Right cardiac atrium (tissue), 5 donors: Measurements from ENCODE around the gene HDDC3. TPM values are rescaled to one million over a fixed set of nuclear protein-coding genes. Genes with fewer than 3 reads are reported as not detected.
A peak's percentile ranks its signal among the peaks of the same experiment; 100 is the strongest.

Experiments
- ATAC-seq, 2 donors: fragments of 200-7000 bp; cut with Tn5 transposase; one replicate each; pipeline versions ENCODE4 v1.8.0 to v1.9.1; 2020; ENCODE audit warnings: moderate library complexity in 2 of 2, mild to moderate bottlenecking in 1 of 2
- DNase-seq, 3 donors: peaks; one replicate each; pipeline ENCODE4 v3.0.0-alpha.2; 2020
- H3K27ac ChIP-seq: one replicate; pipeline ENCODE4 v1.5.1; 2013; ENCODE audit warnings: mild to moderate bottlenecking, low read length, control low read depth, moderate library complexity
- H3K27me3 ChIP-seq: one replicate; pipeline ENCODE4 v1.6.1; 2013; ENCODE audit not compliant: control insufficient read depth, insufficient read depth
- H3K4me1 ChIP-seq: one replicate; pipeline ENCODE4 v1.6.1; 2013; ENCODE audit warnings: low read length; ENCODE audit not compliant: control insufficient read depth, insufficient read depth
- H3K4me3 ChIP-seq: one replicate; pipeline ENCODE4 v1.5.1; 2013; ENCODE audit warnings: low read length, control low read depth
- H3K9me3 ChIP-seq: one replicate; pipeline ENCODE4 v1.6.1; 2013; ENCODE audit warnings: low read length; ENCODE audit not compliant: control insufficient read depth
- whole genome bisulfite sequencing: extraction: QIAGEN DNeasy Blood & Tissue Kit; methylation state at CpG from one replicate; pipeline ENCODE4 v1.1.7; 2013; 5-methylcytosine and 5-hydroxymethylcytosine counted together
- intact Hi-C, 4 donors: fragments of 100-400 bp; cut with DNase I; formaldehyde crosslinking; loops; one replicate each; pipeline versions ENCODE4 v1.11.0 to v1.14.0; 2022 to 2023
- polyA plus RNA-seq: library from polyadenylated mRNA; stranded (reverse); fragments of 200-250 nt; gene quantifications from one replicate; pipeline ENCODE4 v1.2.3, GENCODE V29; 2013
- total RNA-seq, 4 donors: library from RNA; stranded (reverse); fragmentation: NEBNext Ultra II Directional; extraction: Animal tissue kit (Norgen Biotek cat#: 25700); gene quantifications; one replicate each; pipeline ENCODE4 v1.2.1, GENCODE V29; 2021
- donor health status: healthy with polysubstance abuse.
- donor health status: DM: no; HTN: yes; CAD: no.
- donor health status: DM: no; HTN: no; CAD: no.
- donor health status: DM: no; HTN: yes; CAD: no; lungs with severe emphysema.
- donor health status: DM: yes; HTN: yes; CAD: no.

The HDDC3 gene
- total and polyA plus RNA-seq, 5 donors, result 13.5 to 22.2 (median 17.3) TPM

GRCh38 chr15:90881978-90882721 is 50.2 kb downstream of the HDDC3 start:
- H3K27me3 ChIP-seq, result no peaks in the 10 kb centered on the region
- intact Hi-C loops, result loop anchor here in 1 of 4 donors (10.0 kb wide), 1 partner anchor 167 kb away; the partner anchor contains the start of gene BLM
- peaks cover 4% of the 10 kb centered on the region for H3K4me1 ChIP-seq

GRCh38 chr15:90881181-90881977 is 51.0 kb downstream of the HDDC3 start:
- WGBS, result 84% methylated on average over 35 of the region's 35 CpGs
- intact Hi-C loops, result loop anchor here in 1 of 4 donors (10.0 kb wide), 1 partner anchor 167 kb away; the partner anchor contains the start of gene BLM
- H3K4me1 ChIP-seq, result peaks cover 4% of the 10 kb centered on the region
- no peak for ATAC-seq
- H3K9me3 ChIP-seq, result no peaks in the 10 kb centered on the region
- peak in 2 of 3 donors; percentile 57 to 64 for DNase-seq
- no peak overlapping the region for H3K4me3 ChIP-seq
- H3K27me3 ChIP-seq, result no peaks in the 10 kb centered on the region
- H3K27ac ChIP-seq, result no peak overlapping the region

More at GRCh38 chr15:90881978-90882721, 50.2 kb downstream of the HDDC3 start:
- H3K9me3 ChIP-seq, result no peaks in the 10 kb centered on the region
- no peak overlapping the region for H3K27ac ChIP-seq
- no peak overlapping the region for H3K4me3 ChIP-seq
- ATAC-seq (no peak), DNase-seq (peak; percentile 23 to 68 (median 65))
- 82% methylated on average over 19 of the region's 19 CpGs for WGBS

- intact Hi-C loops, result loop anchor here in 1 of 4 donors (10.0 kb wide), 1 partner anchor 166 kb away; the partner anchor contains the start of gene BLM
- Histone ChIP-seq H3K27ac (no peak overlapping the region), H3K4me3 (no peak overlapping the region), H3K27me3 (no peaks in the 10 kb centered on the region), H3K4me1 (peaks cover 4% of the 10 kb centered on the region), H3K9me3 (no peaks in the 10 kb centered on the region)
- ATAC-seq, result no peak
- DNase-seq, result peak in 2 of 3 donors; percentile 42 to 57
- 84% methylated on average over 16 of the region's 16 CpGs for WGBS
Observed at GRCh38 chr15:90880381-90881145, 51.8 kb downstream of the HDDC3 start.

Other genes starting within 250 kb of the HDDC3 start
- gene BLM, start 215.2 kb downstream of the HDDC3 start, total RNA-seq, result 10 to 100 TPM in 3 of 4 donors, 1 to 10 TPM in 1; 8.1 to 45.3 (median 29.0) TPM
- 17.3 TPM for gene BLM, start 215.2 kb downstream of the HDDC3 start, polyA plus RNA-seq
- 10 to 100 TPM; 57.4 to 69.0 (median 60.8) TPM for gene FURIN, start 64.0 kb downstream of the HDDC3 start, total RNA-seq
- 60.1 TPM for gene FURIN, start 64.0 kb downstream of the HDDC3 start, polyA plus RNA-seq
- 10 to 100 TPM; 15.6 to 21.0 (median 18.0) TPM for gene FES, start 48.0 kb downstream of the HDDC3 start, total RNA-seq
- gene FES, start 48.0 kb downstream of the HDDC3 start, polyA plus RNA-seq, result 17.6 TPM
- gene MAN2A2, start 29.2 kb downstream of the HDDC3 start, total RNA-seq, result 100 to 1,000 TPM in 2 of 4 donors, 10 to 100 TPM in 2; 75.9 to 118 (median 93.4) TPM
- gene MAN2A2, start 29.2 kb downstream of the HDDC3 start, polyA plus RNA-seq, result 41.6 TPM
- gene UNC45A, start 2.7 kb upstream of the HDDC3 start, total RNA-seq, result 10 to 100 TPM; 26.2 to 32.8 (median 29.9) TPM
- gene UNC45A, start 2.7 kb upstream of the HDDC3 start, polyA plus RNA-seq, result 24.0 TPM
- gene RCCD1, start 22.3 kb upstream of the HDDC3 start, total RNA-seq, result 10 to 100 TPM in 3 of 4 donors, 1 to 10 TPM in 1; 8.7 to 14.8 (median 13.4) TPM
- gene RCCD1, start 22.3 kb upstream of the HDDC3 start, polyA plus RNA-seq, result 11.1 TPM
- gene PRC1, start 62.0 kb upstream of the HDDC3 start, total RNA-seq, result 1 to 10 TPM; 5.1 to 8.7 (median 6.9) TPM
- gene PRC1, start 62.0 kb upstream of the HDDC3 start, polyA plus RNA-seq, result 5.7 TPM
- 1 to 10 TPM; 3.8 to 7.6 (median 6.8) TPM for gene VPS33B, start 90.0 kb upstream of the HDDC3 start, total RNA-seq
- gene VPS33B, start 90.0 kb upstream of the HDDC3 start, polyA plus RNA-seq, result 4.2 TPM
- gene SV2B, start 167.7 kb upstream of the HDDC3 start, total RNA-seq, result 1 to 10 TPM in 3 of 4 donors, under 1 TPM in 1; 0.69 to 1.7 (median 1.4) TPM
- gene SV2B, start 167.7 kb upstream of the HDDC3 start, polyA plus RNA-seq, result 0.34 TPM